HuH-7.5 (cell line): Measurements from ENCODE around the gene SLC34A3.
A peak's percentile ranks its signal among the peaks of the same experiment; 100 is the strongest.

Source experiments
- DNase-seq: peaks from one replicate; pipeline ENCODE4 v3.0.0; 2011; ENCODE audit warnings: low spot score

SLC34A3 gene

GRCh38 chr9:137195525-137196220, 35.0 kb upstream of the SLC34A3 start:
- DNase-seq: no peak

- no peak for DNase-seq
Measured at GRCh38 chr9:137198051-137198901, 32.4 kb upstream of the SLC34A3 start.

DNA sequence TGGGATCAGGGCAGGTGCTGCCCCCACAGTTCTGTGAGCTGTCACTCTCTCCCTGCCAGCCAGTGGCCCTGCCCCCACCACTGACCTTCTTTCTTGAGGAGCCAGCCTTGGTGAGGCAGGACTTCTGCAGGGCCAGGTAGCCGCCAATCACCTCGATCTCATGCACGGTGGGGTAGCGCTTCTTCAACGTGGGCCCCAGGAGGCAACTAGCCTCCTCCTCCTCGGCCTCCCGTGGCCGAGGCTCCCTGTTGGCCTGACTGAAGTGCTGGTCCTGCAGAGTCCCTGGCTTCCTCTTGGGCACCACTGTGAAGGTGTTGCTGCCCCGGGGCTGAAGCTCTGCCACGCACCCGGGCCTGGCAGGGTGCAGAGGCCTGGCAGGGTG, 31.8 kb upstream of the SLC34A3 start:
- no peak for DNase-seq

- no peak for DNase-seq
Measured at GRCh38 chr9:137199411-137200121, 31.1 kb upstream of the SLC34A3 start.

- peak; percentile 100 for DNase-seq
Measured at GRCh38 chr9:137200311-137201204, 30.1 kb upstream of the SLC34A3 start, which contains the start of gene TPRN. TPRN (minus strand) TSS chr9:137200741; CDS start chr9:137200711, 30 bp downstream.

- no peak for DNase-seq
Measured at GRCh38 chr9:137201205-137201868, 29.4 kb upstream of the SLC34A3 start.

DNA sequence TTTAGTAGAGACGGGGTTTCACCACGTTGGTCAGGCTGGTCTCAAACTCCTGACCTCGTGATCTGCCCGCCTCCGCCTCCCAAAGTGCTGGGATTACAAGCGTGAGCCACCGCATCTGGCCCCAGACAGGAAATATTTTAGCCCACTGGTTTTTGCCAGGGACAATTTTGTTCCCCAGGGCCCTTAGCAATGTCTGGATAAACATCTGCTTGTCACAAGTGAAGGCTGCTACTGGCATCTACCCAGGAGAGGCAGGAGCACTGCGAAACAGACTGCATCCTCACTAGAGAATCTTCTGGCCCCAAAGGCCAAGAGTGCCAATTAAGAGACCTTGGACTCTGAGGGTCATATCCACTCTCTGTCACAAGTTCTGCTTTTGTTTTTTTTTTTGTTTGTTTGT, 27.7 kb upstream of the SLC34A3 start:
- DNase-seq: no peak

DNA sequence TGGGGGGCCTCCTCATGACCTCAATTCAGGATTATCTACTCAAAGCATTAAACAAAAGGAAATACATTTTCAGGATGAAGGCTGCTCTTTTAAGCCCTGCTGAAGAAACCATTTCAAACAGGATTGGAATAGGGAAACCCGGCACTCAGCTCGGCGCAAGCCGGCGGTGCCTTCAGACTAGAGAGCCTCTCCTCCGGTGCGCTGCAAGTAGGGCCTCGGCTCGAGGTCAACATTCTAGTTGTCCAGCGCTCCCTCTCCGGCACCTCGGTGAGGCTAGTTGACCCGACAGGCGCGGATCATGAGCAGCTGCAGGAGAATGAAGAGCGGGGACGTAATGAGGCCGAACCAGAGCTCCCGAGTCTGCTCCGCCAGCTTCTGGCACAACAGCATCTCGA, 26.0 kb upstream of the SLC34A3 start:
- no peak for DNase-seq

DNA sequence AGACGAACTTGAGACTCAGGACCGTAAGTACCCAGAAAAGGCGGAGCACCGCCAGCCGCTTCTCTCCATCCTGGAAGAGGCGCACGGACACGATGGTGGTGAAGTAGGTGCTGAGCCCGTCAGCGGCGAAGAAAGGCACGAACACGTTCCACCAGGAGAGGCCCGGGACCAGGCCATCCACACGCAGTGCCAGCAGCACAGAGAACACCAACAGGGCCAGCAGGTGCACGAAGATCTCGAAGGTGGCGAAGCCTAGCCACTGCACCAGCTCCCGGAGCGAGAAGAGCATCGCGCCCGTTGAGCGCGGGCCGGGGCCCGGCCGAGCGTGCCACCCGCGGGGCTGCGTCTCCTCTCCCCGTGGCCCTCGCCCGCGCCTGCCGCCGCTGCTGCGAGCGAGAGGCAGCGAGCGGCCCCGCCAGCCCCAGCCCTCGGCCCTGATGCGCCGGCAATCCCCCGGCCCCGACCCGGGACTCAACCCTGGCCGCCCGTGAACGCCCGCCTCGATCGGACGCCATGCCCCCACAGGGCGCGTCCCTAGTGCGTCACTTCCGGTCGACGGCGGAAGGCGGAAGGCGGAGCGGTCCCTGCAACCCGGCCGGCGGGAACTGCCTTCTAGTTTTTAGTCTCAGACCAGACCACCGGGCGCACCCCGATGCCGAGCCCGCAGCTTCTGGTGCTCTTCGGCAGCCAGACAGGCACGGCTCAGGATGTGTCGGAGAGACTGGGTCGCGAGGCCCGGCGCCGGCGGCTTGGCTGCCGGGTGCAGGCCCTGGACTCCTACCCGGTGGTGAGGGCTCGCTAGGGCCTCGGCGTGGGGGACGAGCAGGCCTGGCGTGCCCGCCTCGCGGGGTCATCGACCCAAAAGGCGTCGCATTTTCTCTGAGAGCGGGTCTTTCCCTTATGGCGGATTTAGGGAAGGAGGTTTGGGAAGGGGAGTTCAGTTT, 25.3 kb upstream of the SLC34A3 start, which contains the start of the genes NDOR1 and TMEM203:
Gene NDOR1 (plus strand): TSS at position 575 of the 944 bp plus-strand sequence. CDS start 78 bp downstream, at position 653.
Gene TMEM203 (minus strand): TSS at position 523 of the 944 bp plus-strand sequence. CDS start 234 bp downstream, at position 289.
- peak; percentile 96 for DNase-seq

DNA sequence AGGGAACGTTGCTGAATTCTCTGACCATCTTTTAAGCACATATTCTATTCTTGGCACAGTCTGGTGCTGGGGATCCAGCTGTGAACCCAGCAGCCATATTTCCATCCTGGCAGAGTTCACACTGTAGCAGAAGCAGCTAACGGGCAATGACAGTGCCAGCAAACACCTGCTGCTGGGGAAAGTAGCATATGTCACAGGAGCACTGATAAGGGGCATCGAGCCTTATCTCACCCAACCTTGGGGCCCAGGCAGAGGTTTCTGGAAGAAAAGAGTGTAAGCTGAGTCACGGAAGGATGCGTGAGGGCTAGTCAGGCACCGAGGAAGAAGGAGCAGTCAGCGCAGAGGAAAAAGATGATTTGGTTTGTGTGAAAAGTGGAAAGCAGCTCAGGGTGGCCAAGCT, 24.1 kb upstream of the SLC34A3 start:
- no peak for DNase-seq

DNA sequence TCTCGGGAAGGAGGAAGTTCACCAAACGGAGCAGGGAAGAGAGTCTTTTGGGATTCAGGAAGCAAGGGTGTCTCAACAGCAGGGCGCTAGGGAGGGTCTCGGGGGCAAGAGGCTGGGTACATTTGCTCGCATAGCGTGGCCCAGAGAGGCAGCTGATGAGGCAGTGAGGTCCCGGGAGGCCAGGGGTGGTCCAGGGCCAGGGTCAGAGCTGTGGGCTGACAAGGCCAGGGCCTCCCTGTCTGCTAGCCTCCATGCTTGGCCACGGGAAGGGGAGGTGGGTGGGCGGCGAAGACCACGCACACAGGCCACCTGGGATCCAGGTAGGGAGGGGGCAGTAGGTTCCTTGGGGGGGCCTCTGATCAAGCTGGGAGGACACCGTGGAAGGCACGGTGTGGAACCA, 19.2 kb upstream of the SLC34A3 start:
- DNase-seq: no peak

GRCh38 chr9:137212520-137212919, 18.2 kb upstream of the SLC34A3 start:
- DNase-seq: no peak

DNA sequence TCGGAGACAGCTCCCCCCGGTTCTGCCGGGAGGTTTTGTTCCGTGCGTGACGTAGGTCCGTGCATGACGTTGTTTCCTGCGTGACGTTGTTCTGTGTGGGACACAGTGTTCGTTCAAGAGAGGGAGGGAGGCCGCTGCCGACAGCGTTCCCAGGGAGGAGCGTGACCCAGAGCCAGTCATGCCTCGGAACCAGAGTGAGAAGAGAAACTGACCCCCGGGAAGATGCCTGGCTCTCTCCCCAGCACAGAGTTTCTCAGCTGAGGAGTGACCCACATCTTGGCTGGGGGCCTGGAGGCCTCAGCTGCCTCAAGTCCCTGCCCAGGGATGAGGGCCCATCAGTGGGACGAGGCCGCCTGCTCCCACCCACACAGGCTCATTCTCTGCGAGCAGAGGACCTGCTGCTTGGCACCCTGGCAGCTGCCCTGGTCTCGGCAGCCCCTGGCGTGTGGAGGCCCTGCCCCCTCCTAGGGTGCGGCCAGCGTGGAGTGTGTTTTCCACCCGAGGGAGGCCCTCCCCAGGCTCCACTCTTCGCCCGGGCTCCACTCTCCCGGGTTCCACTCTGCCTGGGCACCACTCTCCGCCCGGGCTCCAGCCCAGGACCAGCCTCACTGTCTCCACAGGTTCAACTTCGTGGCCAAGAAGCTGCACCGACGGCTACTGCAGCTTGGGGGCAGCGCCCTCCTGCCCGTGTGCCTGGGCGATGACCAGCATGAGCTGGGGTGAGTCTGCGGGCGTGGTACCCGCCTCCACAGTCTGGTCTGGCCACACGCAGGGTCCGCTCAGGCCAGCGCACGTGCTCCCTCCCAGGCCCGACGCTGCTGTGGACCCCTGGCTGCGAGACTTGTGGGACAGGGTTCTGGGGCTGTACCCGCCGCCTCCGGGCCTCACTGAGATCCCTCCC, 17.3 kb upstream of the SLC34A3 start:
- DNase-seq: no peak

DNA sequence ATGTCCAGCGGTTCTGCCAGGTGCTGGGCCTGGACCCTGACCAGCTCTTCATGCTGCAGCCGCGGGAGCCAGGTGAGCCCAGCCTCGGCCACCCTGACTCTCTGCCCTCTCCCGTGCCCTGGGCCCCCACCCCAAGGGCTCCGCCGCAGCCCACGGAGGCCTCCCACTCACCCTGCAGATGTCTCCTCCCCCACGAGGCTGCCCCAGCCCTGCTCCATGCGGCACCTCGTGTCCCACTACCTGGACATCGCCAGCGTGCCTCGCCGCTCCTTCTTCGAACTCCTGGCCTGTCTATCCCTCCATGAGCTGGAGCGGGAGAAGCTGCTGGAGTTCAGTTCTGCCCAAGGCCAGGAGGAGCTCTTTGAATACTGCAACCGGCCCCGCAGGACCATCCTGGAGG, 16.1 kb upstream of the SLC34A3 start:
- no peak for DNase-seq

- DNase-seq: no peak
Measured at GRCh38 chr9:137215196-137215986, 15.3 kb upstream of the SLC34A3 start.

DNA sequence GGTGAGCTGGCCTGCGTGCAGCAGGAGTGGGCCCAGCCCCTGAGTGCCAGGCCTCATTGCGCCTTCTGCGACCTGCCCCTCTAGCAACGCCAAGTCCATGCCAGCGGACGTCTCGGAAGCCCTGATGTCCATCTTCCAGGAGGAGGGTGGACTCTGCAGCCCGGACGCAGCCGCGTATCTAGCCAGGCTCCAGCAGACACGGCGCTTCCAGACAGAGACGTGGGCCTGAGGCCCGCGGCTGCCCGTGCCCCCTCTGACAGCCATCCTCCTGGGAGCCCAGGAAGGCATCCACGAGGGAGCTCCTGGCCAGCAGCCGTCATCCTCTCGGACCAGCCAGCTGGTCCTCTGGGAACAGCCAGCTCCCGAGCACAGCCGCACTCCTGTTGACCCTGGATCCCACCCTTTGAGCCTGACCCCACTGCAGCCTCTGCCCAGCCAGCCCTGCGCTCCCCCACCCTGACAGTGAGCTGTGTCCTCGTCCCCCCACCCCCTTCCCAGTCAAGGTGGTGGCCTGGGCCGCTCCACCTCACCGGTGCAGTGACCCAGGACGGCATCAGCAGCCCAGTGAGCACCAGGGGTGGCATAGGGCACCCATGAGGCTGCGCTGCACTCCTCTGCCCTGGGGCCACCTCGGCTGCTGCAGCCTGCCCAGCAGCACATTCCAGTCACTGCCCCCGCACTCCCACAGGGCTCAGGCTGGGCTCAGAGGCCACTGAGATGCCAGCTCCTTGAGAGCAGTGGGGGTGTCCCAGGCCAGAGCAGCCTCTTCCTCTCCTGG, 14.3 kb upstream of the SLC34A3 start:
- DNase-seq: no peak
